Sigmoid colon (tissue), 4 donors: ENCODE results near the gene ID3.

Experiments used
- CTCF ChIP-seq, 4 experiments: fragments of 450-650 bp in 3 of 4; fragments of 200-600 bp in 1 of 4; IDR thresholded peaks; one replicate each; pipeline ENCODE4 v1.5.1; 2016 to 2019; ENCODE audit warnings: antibody characterized with exemption in 4 of 4, mild to moderate bottlenecking in 3 of 4, moderate library complexity in 2 of 4
- EP300 ChIP-seq, 4 donors: sonication (generic); formaldehyde crosslinking; IDR thresholded peaks; one replicate each; pipeline ENCODE4 v1.6.1; 2017; ENCODE audit warnings: antibody characterized with exemption in 4 of 4
- POLR2AphosphoS5 ChIP-seq, 4 donors: sonication (generic); formaldehyde crosslinking; IDR thresholded peaks; one replicate each; pipeline ENCODE4 v1.6.1; 2017; ENCODE audit warnings: antibody characterized with exemption in 4 of 4

DNA sequence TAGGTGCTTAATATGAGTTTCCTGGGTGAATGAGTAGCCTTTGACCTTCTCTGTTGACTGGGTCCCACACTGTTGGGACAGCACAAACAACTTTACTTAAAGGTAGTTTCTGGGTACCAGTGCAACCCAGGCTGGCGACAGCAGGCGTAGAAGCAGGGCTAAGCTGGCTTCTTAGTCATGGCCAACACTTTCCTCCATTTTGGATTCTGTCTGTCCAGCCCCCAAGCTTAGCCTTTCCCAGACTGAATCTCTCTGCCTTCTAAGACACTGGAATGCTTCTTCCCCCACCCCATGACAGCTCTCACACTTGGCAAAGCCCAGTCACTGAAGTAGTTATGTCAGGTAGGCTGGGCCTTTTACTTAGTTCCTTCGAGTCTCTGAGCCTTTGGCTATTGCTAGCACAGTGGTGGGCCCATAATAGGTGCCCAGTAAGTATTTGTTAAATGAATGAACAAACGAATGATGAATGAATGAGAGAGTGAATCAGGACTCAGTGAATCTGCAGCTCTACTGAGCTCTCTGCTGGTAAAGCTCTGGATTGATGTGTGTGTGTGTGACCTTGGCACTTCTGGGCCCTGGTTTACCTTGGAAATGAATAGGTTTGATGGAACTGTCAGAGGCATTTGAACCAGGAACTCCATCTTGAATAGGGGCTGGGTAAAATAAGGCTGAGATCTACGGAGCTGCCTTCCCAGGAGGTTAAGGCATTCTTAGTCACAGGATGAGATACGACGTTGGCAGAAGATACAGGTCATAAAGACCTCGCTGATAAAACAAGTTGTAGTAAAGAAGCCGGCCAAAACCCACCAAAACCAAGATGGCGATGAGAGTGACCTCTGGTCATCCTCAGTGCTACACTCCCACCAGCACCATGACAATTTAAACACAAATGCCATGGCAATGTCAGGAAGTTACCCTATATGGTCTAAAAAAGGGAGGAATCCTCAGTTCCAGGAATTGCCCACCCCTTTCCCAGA lies 37.4 kb upstream of the ID3 start:
- TF ChIP-seq CTCF (IDR thresholded peaks at IDR 0.05): no peak
- no peak for TF ChIP-seq EP300 (IDR thresholded peaks at IDR 0.05)
- TF ChIP-seq POLR2AphosphoS5 (IDR thresholded peaks at IDR 0.05): no peak
